BJ (cell line): ENCODE results near the gene FNDC3A. TPM values are rescaled to one million over a fixed set of nuclear protein-coding genes. Genes with fewer than 3 reads are reported as not detected.

ENCODE experiments used
- CTCF ChIA-PET: fragments of 350-600 bp; formaldehyde crosslinking; extraction: SDS; loops from one replicate; lab custom pipeline; 2021; ENCODE audit warnings: antibody characterized with exemption, inconsistent platforms; lab: Yijun Ruan, JAX
- POLR2A ChIA-PET: fragments of 300-600 bp; sonication (Branson Sonifier 250); formaldehyde crosslinking; extraction: SDS; loops from one replicate; lab custom pipeline; 2021; ENCODE audit warnings: antibody characterized with exemption; lab: Charles Lee
- DNase-seq: peaks from one replicate; pipeline ENCODE4 v3.0.0-alpha.2; 2011; ENCODE audit warnings: low read depth
- H3K27me3 ChIP-seq: 2 replicates; pipeline ENCODE4 v1.6.0; 2011; ENCODE audit warnings: low read length; ENCODE audit not compliant: control insufficient read depth, insufficient read depth
- H3K36me3 ChIP-seq: 2 replicates; pipeline ENCODE4 v1.5.1; 2011; ENCODE audit warnings: low read length; ENCODE audit not compliant: control insufficient read depth, insufficient read depth
- H3K4me3 ChIP-seq: 2 replicates; pipeline ENCODE4 v1.5.1; 2011; ENCODE audit warnings: low read depth, mild to moderate bottlenecking, control low read depth, low read length
- CTCF ChIP-seq: IDR thresholded peaks from 2 replicates; pipeline ENCODE4 v1.5.1; 2011; ENCODE audit warnings: low read depth, mild to moderate bottlenecking, control low read depth, inconsistent platforms, low read length, moderate library complexity; ENCODE audit not compliant: insufficient read depth
- polyA plus RNA-seq: library from polyadenylated mRNA; depleted of rRNA; stranded (reverse); fragments of >200 nt; gene quantifications from 2 replicates; pipeline ENCODE4 v1.2.3, GENCODE V29; 2011

FNDC3A gene
- polyA plus RNA-seq, 1 experiment, result 30.7 TPM

GRCh38 chr13:49108196-49108595 is 132.5 kb downstream of the FNDC3A start:
- ChIA-PET POLR2A (no interaction called here), CTCF (interaction anchor here (1.0 kb wide), 1 partner anchor 18 kb away, joined by 3 read pairs; no protein-coding TSS in a partner anchor)
- Histone ChIP-seq H3K36me3 (no peaks in the 10 kb centered on the region), H3K27me3 (no peaks in the 10 kb centered on the region), H3K4me3 (no peak overlapping the region)
- DNase-seq, result no peak
- TF ChIP-seq CTCF, result no peak

- TF ChIP-seq CTCF, result no peak
- H3K27me3 ChIP-seq, result no peaks in the 10 kb centered on the region
- peak overlapping the region; percentile 54 for H3K4me3 ChIP-seq
- CTCF ChIA-PET, result interaction anchor here (0.5 to 1.6 kb wide), 6 partner anchors 11 to 148 kb away, joined by 3 to 4 read pairs (median 3); no protein-coding TSS in a partner anchor
- POLR2A ChIA-PET, result interaction anchor here (0.6 kb wide), 1 partner anchor 313 kb away, joined by 9 read pairs; no protein-coding TSS in a partner anchor
- no peaks in the 10 kb centered on the region for H3K36me3 ChIP-seq
- DNase-seq, result peak; percentile 38
Measured at GRCh38 chr13:49110122-49110912, 134.6 kb downstream of the FNDC3A start.

- Histone ChIP-seq H3K4me3 (peak overlapping the region; percentile 54), H3K36me3 (no peaks in the 10 kb centered on the region), H3K27me3 (no peaks in the 10 kb centered on the region)
- TF ChIP-seq CTCF, result no peak
- ChIA-PET CTCF (interaction anchor here (1.3 to 1.6 kb wide), 2 partner anchors 12 to 35 kb away, joined by 3 to 4 read pairs; no protein-coding TSS in a partner anchor), POLR2A (interaction anchor here (0.6 kb wide), 1 partner anchor 888 kb away, joined by 7 read pairs; no protein-coding TSS in a partner anchor)
- no peak for DNase-seq
Measured at GRCh38 chr13:49110913-49111170, 135.1 kb downstream of the FNDC3A start.

GRCh38 chr13:49112782-49113525 is 137.2 kb downstream of the FNDC3A start:
- ChIA-PET CTCF (interaction anchor here (0.7 to 1.2 kb wide), 3 partner anchors 26 to 136 kb away, joined by 3 read pairs; no protein-coding TSS in a partner anchor), POLR2A (no interaction called here)
- Histone ChIP-seq H3K4me3 (no peak overlapping the region; the same call in 1 of the 2 replicates), H3K36me3 (peaks cover 1% of the 10 kb centered on the region; the same call in 1 of the 2 replicates), H3K27me3 (no peaks in the 10 kb centered on the region)
- DNase-seq, result no peak
- TF ChIP-seq CTCF, result no peak
